ENCODE measurements around the gene PYGB.

PYGB gene

GRCh38 chr20:25271486-25272222, 23.8 kb downstream of the PYGB start:
- no peak for DNase-seq (ENCODE audit: low read depth)

- no peak for DNase-seq (ENCODE audit: low read depth)
Observed at GRCh38 chr20:25272223-25273000, 24.5 kb downstream of the PYGB start.

GRCh38 chr20:25273046-25273445, 25.2 kb downstream of the PYGB start:
- no peak for DNase-seq (ENCODE audit: low read depth)

GRCh38 chr20:25273541-25274358, 25.9 kb downstream of the PYGB start:
- DNase-seq (ENCODE audit: low read depth), result no peak

- no peak for DNase-seq (ENCODE audit: low read depth)
Observed at GRCh38 chr20:25274481-25274880, 26.6 kb downstream of the PYGB start.

GRCh38 chr20:25274891-25275812, 27.3 kb downstream of the PYGB start:
- no peak for DNase-seq (ENCODE audit: low read depth)

GRCh38 chr20:25275813-25276532, 28.1 kb downstream of the PYGB start:
- no peak for DNase-seq (ENCODE audit: low read depth)

GRCh38 chr20:25276533-25277050, 28.7 kb downstream of the PYGB start:
- no peak for DNase-seq (ENCODE audit: low read depth)

- no peak for DNase-seq (ENCODE audit: low read depth)
Observed at GRCh38 chr20:25277051-25277801, 29.3 kb downstream of the PYGB start.

- DNase-seq (ENCODE audit: low read depth), result no peak
Observed at GRCh38 chr20:25277941-25278521, 30.1 kb downstream of the PYGB start.

GRCh38 chr20:25278636-25279361, 30.9 kb downstream of the PYGB start:
- DNase-seq (ENCODE audit: low read depth), result no peak

GRCh38 chr20:25279403-25279802, 31.5 kb downstream of the PYGB start:
- DNase-seq (ENCODE audit: low read depth), result no peak

GRCh38 chr20:25280051-25280573, 32.2 kb downstream of the PYGB start:
- no peak for DNase-seq (ENCODE audit: low read depth)

- DNase-seq (ENCODE audit: low read depth), result no peak
Observed at GRCh38 chr20:25280574-25281535, 33.0 kb downstream of the PYGB start.

GRCh38 chr20:25281541-25281991, 33.7 kb downstream of the PYGB start:
- DNase-seq (ENCODE audit: low read depth), result no peak

- no peak for DNase-seq (ENCODE audit: low read depth)
Observed at GRCh38 chr20:25282034-25282781, 34.3 kb downstream of the PYGB start.

Measured in GM04503 (cell line).